RWPE2 (cell line): ENCODE measurements around the gene RACK1.
A peak's percentile ranks its signal among the peaks of the same experiment; 100 is the strongest.

Experiments used
- ATAC-seq: fragments of 200-7000 bp; cut with Tn5 transposase; 3 replicates; pipeline ENCODE4 v1.9.1; 2021; ENCODE audit warnings: low read depth
- DNase-seq: peaks from one replicate; pipeline ENCODE4 v3.0.0-alpha.2; 2020; ENCODE audit warnings: low spot score
- H3K27ac ChIP-seq: fragments of 450-650 bp; 2 replicates; pipeline ENCODE4 v1.5.1; 2017; ENCODE audit warnings: mild to moderate bottlenecking; ENCODE audit not compliant: poor library complexity, severe bottlenecking
- H3K27me3 ChIP-seq: fragments of 250-450 bp; sonication (Bioruptor Pico); 2 replicates; pipeline ENCODE4 v1.5.1; 2021; ENCODE audit warnings: mild to moderate bottlenecking, moderate library complexity; ENCODE audit not compliant: insufficient read depth, poor library complexity, severe bottlenecking
- H3K36me3 ChIP-seq: fragments of 250-450 bp; sonication (Bioruptor Pico); 2 replicates; pipeline ENCODE4 v1.5.1; 2020; ENCODE audit warnings: low read depth, mild to moderate bottlenecking, moderate library complexity
- H3K4me1 ChIP-seq: fragments of 250-450 bp; sonication (Bioruptor Pico); 2 replicates; pipeline ENCODE4 v1.5.1; 2021; ENCODE audit warnings: mild to moderate bottlenecking, moderate library complexity; ENCODE audit not compliant: insufficient read depth, poor library complexity, severe bottlenecking
- H3K4me3 ChIP-seq: fragments of 250-450 bp; sonication (Bioruptor Pico); 2 replicates; pipeline ENCODE4 v1.5.1; 2021; ENCODE audit warnings: mild to moderate bottlenecking, moderate library complexity; ENCODE audit not compliant: severe bottlenecking
- H3K9me3 ChIP-seq: fragments of 250-450 bp; sonication (Bioruptor Pico); 2 replicates; pipeline ENCODE4 v1.5.1; 2021; ENCODE audit warnings: mild to moderate bottlenecking, moderate library complexity; ENCODE audit not compliant: severe bottlenecking
- TF ChIP-seq, protein P1 (sequence below): fragments of 450-650 bp; IDR thresholded peaks from one replicate; pipeline ENCODE4 v1.5.1; 2017; ENCODE audit warnings: mild to moderate bottlenecking, moderate library complexity; ENCODE audit not compliant: poor library complexity, severe bottlenecking

Gene RACK1

DNA sequence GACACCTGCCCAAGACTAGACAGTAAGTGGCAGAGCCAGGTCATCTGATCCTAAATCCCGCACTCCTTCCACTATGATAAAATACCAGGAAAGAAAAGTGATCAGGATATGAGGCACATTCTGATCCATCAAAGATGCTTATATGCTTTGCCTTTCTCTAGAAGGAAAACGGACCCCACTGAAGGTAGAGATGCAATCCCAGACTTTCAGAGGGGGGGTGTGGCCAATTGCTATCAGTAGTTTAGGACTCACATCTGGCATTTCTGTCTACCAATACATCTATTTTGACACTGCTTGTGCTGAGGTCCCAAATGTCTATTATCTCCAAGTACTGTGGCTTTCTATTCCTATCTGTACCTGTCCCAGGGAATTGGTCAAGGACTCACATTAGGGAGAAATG lies 15.6 kb upstream of the RACK1 start:
- peaks cover 14% of the 10 kb centered on the region for H3K4me1 ChIP-seq
- TF ChIP-seq, protein P1, sequence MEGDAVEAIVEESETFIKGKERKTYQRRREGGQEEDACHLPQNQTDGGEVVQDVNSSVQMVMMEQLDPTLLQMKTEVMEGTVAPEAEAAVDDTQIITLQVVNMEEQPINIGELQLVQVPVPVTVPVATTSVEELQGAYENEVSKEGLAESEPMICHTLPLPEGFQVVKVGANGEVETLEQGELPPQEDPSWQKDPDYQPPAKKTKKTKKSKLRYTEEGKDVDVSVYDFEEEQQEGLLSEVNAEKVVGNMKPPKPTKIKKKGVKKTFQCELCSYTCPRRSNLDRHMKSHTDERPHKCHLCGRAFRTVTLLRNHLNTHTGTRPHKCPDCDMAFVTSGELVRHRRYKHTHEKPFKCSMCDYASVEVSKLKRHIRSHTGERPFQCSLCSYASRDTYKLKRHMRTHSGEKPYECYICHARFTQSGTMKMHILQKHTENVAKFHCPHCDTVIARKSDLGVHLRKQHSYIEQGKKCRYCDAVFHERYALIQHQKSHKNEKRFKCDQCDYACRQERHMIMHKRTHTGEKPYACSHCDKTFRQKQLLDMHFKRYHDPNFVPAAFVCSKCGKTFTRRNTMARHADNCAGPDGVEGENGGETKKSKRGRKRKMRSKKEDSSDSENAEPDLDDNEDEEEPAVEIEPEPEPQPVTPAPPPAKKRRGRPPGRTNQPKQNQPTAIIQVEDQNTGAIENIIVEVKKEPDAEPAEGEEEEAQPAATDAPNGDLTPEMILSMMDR, result no peak
- DNase-seq (no peak), ATAC-seq (no peak)
- peak overlapping the region; percentile 81 for H3K4me3 ChIP-seq
- no peaks in the 10 kb centered on the region for H3K27me3 ChIP-seq
- H3K36me3 ChIP-seq, result peaks cover 46% of the 10 kb centered on the region
- no peaks in the 10 kb centered on the region for H3K9me3 ChIP-seq
- no peak overlapping the region for H3K27ac ChIP-seq

DNA sequence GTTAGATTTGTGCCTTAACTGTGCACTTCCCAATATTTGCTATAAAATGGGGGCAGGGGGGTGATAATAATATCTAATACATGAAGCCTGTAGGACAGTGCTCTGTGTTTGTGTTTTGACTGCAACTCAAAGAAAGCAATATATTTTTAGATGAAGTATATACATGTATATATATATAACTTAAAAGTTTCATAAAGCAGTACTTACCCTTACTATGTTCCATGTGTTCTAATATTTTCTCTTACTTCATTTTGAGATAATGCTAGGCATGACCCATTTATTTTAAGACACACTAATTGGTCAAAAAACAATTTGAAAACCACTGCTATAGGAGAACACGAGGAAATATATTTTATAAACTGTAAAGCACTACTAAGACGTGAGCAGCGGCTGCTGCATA lies 14.9 kb upstream of the RACK1 start:
- peaks cover 18% of the 10 kb centered on the region for H3K4me1 ChIP-seq

DNA sequence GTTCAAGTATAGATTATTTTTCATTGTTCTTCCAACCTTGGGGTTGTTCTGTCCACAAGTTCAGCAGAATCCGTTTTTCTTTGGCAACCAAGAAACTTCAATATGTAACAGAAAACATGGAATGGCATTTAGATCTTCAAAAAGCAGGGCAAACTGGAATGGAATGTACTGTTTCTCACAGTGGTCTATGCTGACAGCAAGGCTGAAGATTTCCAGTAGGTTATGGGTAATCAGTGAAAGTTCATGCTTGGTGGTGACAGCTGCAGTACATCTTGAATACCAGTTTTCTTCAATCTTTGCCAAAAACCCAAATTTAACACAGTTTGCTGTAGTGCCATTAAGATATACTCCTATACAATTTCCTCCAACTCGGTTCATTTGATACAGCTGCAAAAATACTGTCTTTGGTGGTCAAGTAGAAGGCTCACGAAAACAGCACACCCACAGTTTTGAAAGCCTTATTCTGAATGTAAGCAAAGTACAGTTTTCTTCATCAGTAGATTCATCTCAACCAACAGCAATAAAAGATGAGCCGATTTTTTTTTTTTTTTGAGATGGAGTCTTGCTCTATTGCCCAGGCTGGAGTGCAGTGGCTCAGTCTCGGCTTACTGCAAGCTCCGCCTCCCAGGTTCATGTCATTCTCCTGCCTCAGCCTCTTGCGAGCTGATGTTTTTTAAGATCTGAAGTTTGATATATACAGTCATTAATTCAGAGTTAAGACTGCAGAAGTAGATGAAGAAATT lies 12.3 kb upstream of the RACK1 start:
- Histone ChIP-seq H3K9me3 (no peaks in the 10 kb centered on the region), H3K27ac (no peak overlapping the region), H3K4me1 (peaks cover 22% of the 10 kb centered on the region), H3K27me3 (no peaks in the 10 kb centered on the region), H3K4me3 (no peak overlapping the region), H3K36me3 (peaks cover 71% of the 10 kb centered on the region)
- no peak for ATAC-seq
- DNase-seq, result no peak
- TF ChIP-seq, protein P1, result no peak

More for the DNA sequence above, 14.9 kb upstream of the RACK1 start:
- Histone ChIP-seq H3K27ac (no peak overlapping the region), H3K36me3 (peaks cover 49% of the 10 kb centered on the region), H3K4me3 (peak overlapping the region; percentile 81), H3K9me3 (no peaks in the 10 kb centered on the region), H3K27me3 (no peaks in the 10 kb centered on the region)
- TF ChIP-seq, protein P1, result no peak
- DNase-seq, result no peak
- no peak for ATAC-seq

DNA sequence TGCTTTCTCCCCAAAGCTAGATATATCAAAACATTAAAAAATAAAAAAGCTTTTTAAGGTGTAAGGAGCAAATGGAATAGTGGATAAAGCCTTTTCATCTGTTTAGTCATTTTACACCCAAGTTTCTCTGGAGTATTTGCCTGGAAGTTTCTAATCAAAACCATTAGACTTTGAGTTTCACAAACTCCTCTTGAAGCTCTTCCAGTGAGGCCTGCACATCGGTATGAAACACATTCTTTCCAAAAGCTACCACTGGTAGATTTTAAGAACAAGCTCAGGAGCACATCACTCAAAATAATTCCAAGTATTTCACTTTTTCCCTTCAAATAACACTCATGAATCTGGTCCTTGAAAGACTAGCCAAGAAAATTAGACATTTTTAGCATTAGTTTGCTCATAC lies 11.6 kb upstream of the RACK1 start:
- Histone ChIP-seq H3K4me1 (peaks cover 22% of the 10 kb centered on the region), H3K4me3 (no peak overlapping the region), H3K36me3 (peaks cover 78% of the 10 kb centered on the region), H3K27ac (no peak overlapping the region), H3K27me3 (no peaks in the 10 kb centered on the region), H3K9me3 (no peaks in the 10 kb centered on the region)
- ATAC-seq (no peak), DNase-seq (no peak)
- TF ChIP-seq, protein P1, result no peak

DNA sequence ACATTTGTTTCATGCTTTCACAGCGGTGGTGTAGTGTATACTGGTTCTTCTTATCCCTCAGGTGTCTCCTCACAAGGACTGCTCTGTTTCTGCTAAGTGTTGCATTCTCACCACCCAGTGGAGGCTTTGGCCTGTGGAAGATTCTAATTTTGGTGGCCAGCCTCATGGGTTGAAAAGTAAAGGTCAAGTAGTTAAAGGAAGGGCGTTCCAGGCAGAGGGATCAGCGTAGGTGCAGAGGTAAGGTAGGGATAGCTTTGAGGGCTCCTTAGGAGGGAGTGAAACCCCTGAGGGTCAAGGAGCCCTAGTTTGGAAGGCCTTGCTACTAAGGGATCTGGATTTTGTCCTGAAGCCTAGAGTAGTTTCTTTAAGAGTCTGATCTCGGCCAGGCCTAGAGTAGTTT lies 4.6 kb upstream of the RACK1 start:
- Histone ChIP-seq H3K4me3 (peak overlapping the region; percentile 63), H3K27ac (peak overlapping the region; percentile 94), H3K27me3 (no peaks in the 10 kb centered on the region), H3K4me1 (peaks cover 18% of the 10 kb centered on the region), H3K9me3 (no peaks in the 10 kb centered on the region), H3K36me3 (peaks cover 56% of the 10 kb centered on the region)
- TF ChIP-seq, protein P1, result no peak
- DNase-seq (no peak), ATAC-seq (no peak)
